T-helper 2 cell (primary cell): ENCODE data around the gene NUDT8.

Experiments used
- DNase-seq, 5 experiments: peaks; one replicate each; pipeline versions ENCODE4 v3.0.0 to v3.0.0-alpha.2; 2012 to 2022

Gene NUDT8

GRCh38 chr11:67585911-67586310 is 43.8 kb downstream of the NUDT8 start:
- no peak for DNase-seq

GRCh38 chr11:67584881-67585873 is 44.6 kb downstream of the NUDT8 start:
- DNase-seq = peak in 1 of 5 experiments; percentile 26

DNA sequence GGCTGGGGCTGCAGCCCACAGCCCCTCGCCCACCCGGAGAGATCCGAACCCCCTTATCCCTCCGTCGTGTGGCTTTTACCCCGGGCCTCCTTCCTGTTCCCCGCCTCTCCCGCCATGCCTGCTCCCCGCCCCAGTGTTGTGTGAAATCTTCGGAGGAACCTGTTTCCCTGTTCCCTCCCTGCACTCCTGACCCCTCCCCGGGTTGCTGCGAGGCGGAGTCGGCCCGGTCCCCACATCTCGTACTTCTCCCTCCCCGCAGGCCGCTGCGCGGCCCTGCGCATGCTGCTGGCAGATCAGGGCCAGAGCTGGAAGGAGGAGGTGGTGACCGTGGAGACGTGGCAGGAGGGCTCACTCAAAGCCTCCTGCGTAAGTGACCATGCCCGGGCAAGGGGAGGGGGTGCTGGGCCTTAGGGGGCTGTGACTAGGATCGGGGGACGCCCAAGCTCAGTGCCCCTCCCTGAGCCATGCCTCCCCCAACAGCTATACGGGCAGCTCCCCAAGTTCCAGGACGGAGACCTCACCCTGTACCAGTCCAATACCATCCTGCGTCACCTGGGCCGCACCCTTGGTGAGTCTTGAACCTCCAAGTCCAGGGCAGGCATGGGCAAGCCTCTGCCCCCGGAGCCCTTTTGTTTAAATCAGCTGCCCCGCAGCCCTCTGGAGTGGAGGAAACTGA is 45.4 kb downstream of the NUDT8 start:
- DNase-seq = peak in 2 of 5 experiments; percentile 7 to 43

- DNase-seq = peak; percentile 58 to 81 (median 69)
These were observed 46.2 kb downstream of the NUDT8 start, which contains the start of gene GSTP1 for GRCh38 chr11:67583247-67584204. GSTP1 (plus strand) TSS chr11:67583812; CDS start chr11:67583844, 32 bp downstream.

- no peak for DNase-seq
These were observed 47.7 kb downstream of the NUDT8 start for GRCh38 chr11:67582011-67582410.

DNA sequence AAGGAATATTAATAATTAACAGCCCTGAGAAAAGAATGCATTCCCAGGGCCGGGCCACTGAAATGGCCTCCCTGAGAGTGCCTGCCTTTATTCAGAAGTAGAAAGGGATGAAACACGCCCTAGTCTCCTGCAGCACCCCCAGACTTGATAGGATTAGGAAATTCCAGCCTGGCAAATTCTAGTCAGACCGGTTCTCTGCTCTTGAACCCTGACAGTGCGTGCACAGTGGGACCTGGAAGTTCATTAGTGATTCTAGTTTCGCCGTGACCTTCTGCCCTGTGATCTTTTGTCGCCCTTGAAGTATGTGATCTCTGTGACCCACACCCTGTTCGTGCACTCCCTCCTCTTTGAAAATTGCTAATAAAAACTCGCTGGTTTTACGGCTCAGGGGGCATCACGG is 48.3 kb downstream of the NUDT8 start:
- no peak for DNase-seq

GRCh38 chr11:67577951-67578350 is 51.8 kb downstream of the NUDT8 start:
- DNase-seq = no peak
